Testis (tissue), 2 donors: Measurements from ENCODE around the gene IRAK1.

Source experiments
- POLR2A ChIP-seq: fragments of 450-650 bp; IDR thresholded peaks from one replicate; pipeline ENCODE4 v1.6.1; 2017; ENCODE audit warnings: antibody characterized with exemption, mild to moderate bottlenecking, moderate library complexity
- TF ChIP-seq, protein P1 (sequence below), 3 experiments: fragments of 450-650 bp in 2 of 3; fragments of 200-600 bp in 1 of 3; sonication (generic) in 1 of 3; IDR thresholded peaks; one replicate each; pipeline ENCODE4 v1.5.1; 2016 to 2019; ENCODE audit warnings: antibody characterized with exemption in 3 of 3, mild to moderate bottlenecking in 2 of 3, moderate library complexity in 1 of 3

DNA sequence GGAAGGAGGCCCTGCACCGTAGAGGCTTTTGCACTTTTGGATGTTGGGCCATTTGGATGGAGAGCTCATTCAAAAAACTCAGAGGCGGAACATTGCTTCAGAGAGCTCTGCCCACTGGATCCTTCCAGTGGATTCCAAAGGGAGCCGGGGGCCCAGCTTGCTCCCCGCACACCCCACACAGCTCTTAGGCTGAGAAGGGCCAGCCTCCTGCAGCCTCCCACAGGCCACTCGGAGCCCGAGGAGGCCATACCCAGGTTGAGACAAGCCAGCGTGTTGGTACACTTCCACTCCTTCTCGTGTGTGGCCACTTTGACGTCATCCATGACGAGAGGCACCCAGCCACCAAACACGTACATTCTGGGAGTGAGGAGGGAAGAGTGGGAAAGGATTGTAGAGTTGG, 58.4 kb downstream of the IRAK1 start:
- TF ChIP-seq, protein P1, sequence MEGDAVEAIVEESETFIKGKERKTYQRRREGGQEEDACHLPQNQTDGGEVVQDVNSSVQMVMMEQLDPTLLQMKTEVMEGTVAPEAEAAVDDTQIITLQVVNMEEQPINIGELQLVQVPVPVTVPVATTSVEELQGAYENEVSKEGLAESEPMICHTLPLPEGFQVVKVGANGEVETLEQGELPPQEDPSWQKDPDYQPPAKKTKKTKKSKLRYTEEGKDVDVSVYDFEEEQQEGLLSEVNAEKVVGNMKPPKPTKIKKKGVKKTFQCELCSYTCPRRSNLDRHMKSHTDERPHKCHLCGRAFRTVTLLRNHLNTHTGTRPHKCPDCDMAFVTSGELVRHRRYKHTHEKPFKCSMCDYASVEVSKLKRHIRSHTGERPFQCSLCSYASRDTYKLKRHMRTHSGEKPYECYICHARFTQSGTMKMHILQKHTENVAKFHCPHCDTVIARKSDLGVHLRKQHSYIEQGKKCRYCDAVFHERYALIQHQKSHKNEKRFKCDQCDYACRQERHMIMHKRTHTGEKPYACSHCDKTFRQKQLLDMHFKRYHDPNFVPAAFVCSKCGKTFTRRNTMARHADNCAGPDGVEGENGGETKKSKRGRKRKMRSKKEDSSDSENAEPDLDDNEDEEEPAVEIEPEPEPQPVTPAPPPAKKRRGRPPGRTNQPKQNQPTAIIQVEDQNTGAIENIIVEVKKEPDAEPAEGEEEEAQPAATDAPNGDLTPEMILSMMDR (IDR thresholded peaks at IDR 0.05), result no peak
- TF ChIP-seq POLR2A, result no peak
